Measurements from ENCODE around the gene MRPL38. TPM values are rescaled to one million over a fixed set of nuclear protein-coding genes. Genes with fewer than 3 reads are reported as not detected.

MRPL38 gene
- polyA plus RNA-seq, 2 of the 4 experiments (the other 2 are of a cell fraction): 53.5 to 102 TPM

GRCh38 chr17:75899353-75899752 lies 5.3 kb downstream of the MRPL38 start:
- H3K27ac ChIP-seq: no peak overlapping the region
- FAIRE-seq (no peak), ATAC-seq (no peak), DNase-seq (ENCODE audit: low read depth in 1 of 2, low spot score in 1 of 2) (no peak)
- H3K4me1 ChIP-seq: peaks cover 29% of the 10 kb centered on the region
- WGBS (ENCODE audit: missing lambda C conversion rate): 92% methylated on average over 13 of the region's 13 CpGs
- TF ChIP-seq POLR2AphosphoS2 (conservative IDR thresholded peaks at IDR 0.05; ENCODE audit: low read length) (no peak), MAX (IDR thresholded peaks at IDR 0.05) (no peak), EHF (CRISPR knock-in tag; IDR thresholded peaks at IDR 0.05) (no peak), EP300 (IDR thresholded peaks at IDR 0.05) (no peak), USF2 (IDR thresholded peaks at IDR 0.05) (no peak), ZC3H11A (IDR thresholded peaks at IDR 0.05) (no peak), CHD2 (IDR thresholded peaks at IDR 0.05; ENCODE audit: low read length, partially characterized antibody) (no peak)
- no peak overlapping the region for H3K4me3 ChIP-seq
- no peaks in the 10 kb centered on the region for H3K9me3 ChIP-seq
- ChIA-PET POLR2A (interaction anchor here (0.9 kb wide), 1 partner anchor 119 kb away, joined by 3 read pairs; no protein-coding TSS in a partner anchor), CTCF (interaction anchor here (0.9 to 22.8 kb wide), 10 partner anchors 22 to 380 kb away, joined by 3 to 513 read pairs (median 4); partner anchors contain the start of genes CDK3, TRIM47 and WBP2)
- no peak overlapping the region for H3K4me2 ChIP-seq

GRCh38 chr17:75898791-75899190 lies 5.9 kb downstream of the MRPL38 start:
- ATAC-seq (no peak), FAIRE-seq (no peak), DNase-seq (ENCODE audit: low read depth in 1 of 2, low spot score in 1 of 2) (no peak)
- H3K4me1 ChIP-seq: peaks cover 28% of the 10 kb centered on the region
- H3K27ac ChIP-seq: no peak overlapping the region
- no peak for TF ChIP-seq RFX5 (IDR thresholded peaks at IDR 0.05)
- no peak for TF ChIP-seq NPAS2 (CRISPR knock-in tag; IDR thresholded peaks at IDR 0.05; ENCODE audit: borderline replicate concordance)
- no peak for TF ChIP-seq JUN (IDR thresholded peaks at IDR 0.05)
- TF ChIP-seq KDM1A (IDR thresholded peaks at IDR 0.05; ENCODE audit: low read depth): no peak
- no peak for TF ChIP-seq JUNB (IDR thresholded peaks at IDR 0.05)
- no peak for TF ChIP-seq HOXB13 (CRISPR knock-in tag; IDR thresholded peaks at IDR 0.05; ENCODE audit: low read depth)
- TF ChIP-seq E2F6 (IDR thresholded peaks at IDR 0.05; ENCODE audit: borderline replicate concordance, low read depth): no peak
- no peak for TF ChIP-seq KDM5A (IDR thresholded peaks at IDR 0.05)
- no peak for TF ChIP-seq HMGXB4 (CRISPR knock-in tag; IDR thresholded peaks at IDR 0.05; ENCODE audit: borderline replicate concordance)
- TF ChIP-seq USF2 (IDR thresholded peaks at IDR 0.05): no peak
- TF ChIP-seq SREBF2 (IDR thresholded peaks at IDR 0.05): no peak
- no peak for TF ChIP-seq EHF (CRISPR knock-in tag; IDR thresholded peaks at IDR 0.05)
- TF ChIP-seq SMC3 (IDR thresholded peaks at IDR 0.05): no peak
- no peak for TF ChIP-seq RCOR1 (IDR thresholded peaks at IDR 0.05; ENCODE audit: low read depth, low read length)
- 97% methylated on average over 15 of the region's 16 CpGs for WGBS (ENCODE audit: missing lambda C conversion rate)
- H3K9me3 ChIP-seq: no peaks in the 10 kb centered on the region
- H3K4me3 ChIP-seq: no peak overlapping the region
- POLR2A ChIA-PET: interaction anchor here (0.6 to 0.9 kb wide), 2 partner anchors 14 to 119 kb away, joined by 3 to 10 read pairs; no protein-coding TSS in a partner anchor
- CTCF ChIA-PET: interaction anchor here (0.7 to 22.8 kb wide), 10 partner anchors 11 to 381 kb away, joined by 3 to 513 read pairs (median 4); partner anchors contain the start of genes TRIM47 and WBP2
- H3K4me2 ChIP-seq: no peak overlapping the region

- no peak for FAIRE-seq
- no peak overlapping the region for H3K4me3 ChIP-seq
- TF ChIP-seq NFE2L2 (conservative IDR thresholded peaks at IDR 0.05; ENCODE audit: low read length) (no peak), JUN (IDR thresholded peaks at IDR 0.05) (no peak)
Measured at GRCh38 chr17:75898065-75898464, 6.6 kb downstream of the MRPL38 start.

More at GRCh38 chr17:75898065-75898464, 6.6 kb downstream of the MRPL38 start:
- H3K27ac ChIP-seq: no peak overlapping the region
- POLR2A ChIA-PET: interaction anchor here (1.2 kb wide), 1 partner anchor 43 kb away, joined by 4 read pairs; the partner anchor contains the start of gene WBP2
- ATAC-seq: no peak
- H3K4me2 ChIP-seq: no peak overlapping the region
- no peaks in the 10 kb centered on the region for H3K9me3 ChIP-seq
- DNase-seq (ENCODE audit: low read depth in 1 of 2, low spot score in 1 of 2): no peak
- peaks cover 21% of the 10 kb centered on the region for H3K4me1 ChIP-seq
- CTCF ChIA-PET: interaction anchor here (0.7 to 22.8 kb wide), 13 partner anchors 11 to 383 kb away, joined by 3 to 513 read pairs (median 5); partner anchors contain the start of genes TRIM47, UNK and WBP2
- WGBS (ENCODE audit: missing lambda C conversion rate): 94% methylated on average over 8 of the region's 8 CpGs

Measured in A549 (cell line).